GM12878 (cell line): Measurements from ENCODE around the gene HTD2. TPM values are rescaled to one million over a fixed set of nuclear protein-coding genes. Genes with fewer than 3 reads are reported as not detected.

ENCODE experiments used
- ATAC-seq: fragments of 200-7000 bp; cut with Tn5 transposase; 3 replicates; pipeline ENCODE4 v1.9.1; 2020; ENCODE audit warnings: mild to moderate bottlenecking, moderate library complexity
- BruUV-seq: library from RNA; stranded (reverse); fragments of 400-500 nt; replicated peaks from 2 replicates; lab custom pipeline; 2021; lab: Mats Ljungman, UMichigan
- CTCF ChIA-PET: fragments of 300-600 bp; sonication (Branson Sonifier 250); formaldehyde crosslinking; extraction: SDS; loops from one replicate; lab custom pipeline; 2021; ENCODE audit warnings: inconsistent platforms; lab: Yijun Ruan, JAX
- POLR2A ChIA-PET: fragments of 350-600 bp; formaldehyde crosslinking; extraction: SDS; loops from one replicate; lab custom pipeline; 2021; ENCODE audit warnings: inconsistent platforms; lab: Charles Lee
- RAD21 ChIA-PET: fragments of 300-600 bp; sonication (Branson Sonifier 250); formaldehyde crosslinking; loops from one replicate; lab custom pipeline; 2023; ENCODE audit warnings: antibody characterized with exemption; ENCODE audit not compliant: unreplicated experiment; lab: Charles Lee
- SMC1A ChIA-PET: fragments of 300-600 bp; sonication (Branson Sonifier 250); formaldehyde crosslinking; loops from one replicate; lab custom pipeline; 2023; ENCODE audit not compliant: unreplicated experiment, uncharacterized antibody; lab: Charles Lee
- DNase-seq: peaks from one replicate; pipeline ENCODE4 v3.0.0-alpha.2; 2011; ENCODE audit warnings: low read depth, low spot score
- FAIRE-seq: peaks from 3 replicates; lab custom pipeline; 2011; peaks lifted over from hg19 to GRCh38; lab: Jason Lieb, UNC
- H2AFZ ChIP-seq: 2 replicates; pipeline ENCODE4 v1.6.0; 2011; ENCODE audit warnings: low read depth, low read length, control low read depth; ENCODE audit not compliant: control insufficient read depth
- H3K27ac ChIP-seq: 2 replicates; pipeline ENCODE4 v1.5.1; 2011; ENCODE audit warnings: control low read depth; ENCODE audit not compliant: control insufficient read depth, insufficient read depth
- H3K27me3 ChIP-seq, 2 experiments: replicated peaks in 1 of 2; 2 replicates each; pipeline versions ENCODE4 v1.6.0 to v1.6.1; 2011; ENCODE audit warnings: low read length in 1 of 2; ENCODE audit not compliant: control insufficient read depth in 2 of 2, insufficient read depth in 2 of 2
- H3K36me3 ChIP-seq, 2 experiments: 2 replicates each; pipeline ENCODE4 v1.5.1; 2011; ENCODE audit warnings: low read length in 1 of 2; ENCODE audit not compliant: control insufficient read depth in 2 of 2, insufficient read depth in 2 of 2
- H3K4me1 ChIP-seq: 2 replicates; pipeline ENCODE4 v1.6.1; 2011; ENCODE audit warnings: mild to moderate bottlenecking, low read length, moderate library complexity, mixed read lengths; ENCODE audit not compliant: control insufficient read depth, insufficient read depth
- H3K4me2 ChIP-seq: 2 replicates; pipeline ENCODE4 v1.6.0; 2011; ENCODE audit warnings: control low read depth; ENCODE audit not compliant: control insufficient read depth, insufficient read depth
- H3K4me3 ChIP-seq: fragments of 200-600 bp; sonication (generic); 2 replicates; pipeline ENCODE4 v1.5.1; 2016
- H3K79me2 ChIP-seq: 2 replicates; pipeline ENCODE4 v1.6.0; 2011; ENCODE audit warnings: low read length; ENCODE audit not compliant: control insufficient read depth, insufficient read depth
- H3K9ac ChIP-seq: 2 replicates; pipeline ENCODE4 v1.8.0; 2011; ENCODE audit warnings: low read length, control low read depth, mixed read lengths; ENCODE audit not compliant: control insufficient read depth, insufficient read depth
- H3K9me3 ChIP-seq: replicated peaks from 3 replicates; pipeline ENCODE4 v1.5.1; 2011; ENCODE audit warnings: mild to moderate bottlenecking, low read length; ENCODE audit not compliant: control insufficient read depth, insufficient read depth
- H4K20me1 ChIP-seq: 2 replicates; pipeline ENCODE4 v1.6.0; 2011; ENCODE audit not compliant: control insufficient read depth, insufficient read depth
- ASH2L ChIP-seq: fragments of 300-600, 200-600 bp; sonication (generic); IDR thresholded peaks from 2 replicates; pipeline ENCODE4 v1.6.1; 2017; ENCODE audit warnings: low read depth, mild to moderate bottlenecking, borderline replicate concordance
- CHD1 ChIP-seq: IDR thresholded peaks from 2 replicates; pipeline ENCODE4 v1.6.1; 2012; ENCODE audit warnings: low read depth, low read length, improper control_type of control experiment
- CREB1 ChIP-seq: IDR thresholded peaks from 2 replicates; pipeline ENCODE4 v1.6.1; 2012; ENCODE audit warnings: low read depth, mild to moderate bottlenecking, inconsistent platforms
- JUNB ChIP-seq: IDR thresholded peaks from 2 replicates; pipeline ENCODE4 v1.6.1; 2016; ENCODE audit warnings: antibody characterized with exemption, mild to moderate bottlenecking
- KAT2A ChIP-seq: conservative IDR thresholded peaks from 2 replicates; pipeline ENCODE4 v1.6.1; 2011; ENCODE audit warnings: low read depth, low read length; ENCODE audit not compliant: control insufficient read depth
- LARP7 ChIP-seq: fragments of 450-650 bp; IDR thresholded peaks from 2 replicates; pipeline ENCODE4 v1.6.1; 2017; ENCODE audit warnings: mild to moderate bottlenecking
- POLR2A ChIP-seq: IDR thresholded peaks from 2 replicates; pipeline ENCODE4 v1.6.1; 2011; ENCODE audit warnings: low read depth, mild to moderate bottlenecking, low read length
- POU2F2 ChIP-seq: IDR thresholded peaks from 3 replicates; pipeline ENCODE4 v1.6.1; 2011; ENCODE audit warnings: low read depth, mild to moderate bottlenecking, low read length, borderline replicate concordance
- WGBS: methylation state at CpG from one replicate; pipeline ENCODE4 v1.1.6; 2016; ENCODE audit warnings: low lambda C conversion rate; ENCODE audit not compliant: insufficient replicate concordance, insufficient coverage; ENCODE audit errors: missing lambda C conversion rate; 5-methylcytosine and 5-hydroxymethylcytosine counted together
- in situ Hi-C: fragments of 300-500 bp; cut with MboI; formaldehyde crosslinking; loops from 9 replicates; pipeline ENCODE4 v1.14.3; 2018; ENCODE audit warnings: mixed read lengths
- intact Hi-C: fragments of 100-400 bp; cut with micrococcal nuclease; formaldehyde crosslinking; loops from one replicate; pipeline ENCODE4 v1.14.2; 2022; ENCODE audit not compliant: unreplicated experiment
- polyA plus RNA-seq, 11 experiments: library from polyadenylated mRNA; depleted of rRNA in 4 of 11; unstranded in 6 of 11; stranded (reverse) in 5 of 11; fragments of >200 nt; fragmentation: Nextera tagmentation in 4 of 11; fragmentation: Illumina TruSeq in 1 of 11; extraction: Ambion mirVana in 4 of 11; extraction: Trizol in 1 of 11; gene quantifications; 1 replicate in 1 of 11; 2 replicates in 10 of 11; pipeline versions ENCODE4 v1.2.1 to v1.2.3, GENCODE V29; 2011 to 2016; ENCODE audit warnings: inconsistent platforms in 2 of 11, missing spikeins in 2 of 11, low read depth in 1 of 11
- total RNA-seq, 4 experiments: library from RNA; depleted of rRNA in 3 of 4; stranded (reverse); fragments of >200 nt in 3 of 4; fragmentation: Illumina TruSeq in 1 of 4; extraction: Trizol in 1 of 4; gene quantifications; 2 replicates each; pipeline versions ENCODE4 v1.2.1 to v1.2.3, GENCODE V29; 2013 to 2021

Gene HTD2
- total and polyA plus RNA-seq, 10 of the 15 experiments (the other 5 are each of a cell fraction or from before 2014, with no cell fraction given): 5.9 to 24.7 (median 9.5) TPM

GRCh38 chr3:58346368-58346767 lies 40.0 kb downstream of the HTD2 start:
- 75% methylated on average over 2 of the region's 2 CpGs for whole genome bisulfite sequencing
- RAD21 ChIA-PET: interaction anchor here (1.4 to 8.7 kb wide), 2 partner anchors 10 to 74 kb away, joined by 4 to 149 read pairs; partner anchors contain the start of gene PXK
- SMC1A ChIA-PET: interaction anchor here (1.2 to 15.0 kb wide), 2 partner anchors 10 to 69 kb away, joined by 3 to 324 read pairs; partner anchors contain the start of gene PXK
- no TSS peak for BruUV-seq
- Histone ChIP-seq H3K9ac (no peak overlapping the region), H2AFZ (no peak overlapping the region), H3K4me3 (no peak overlapping the region), H4K20me1 (no peaks in the 10 kb centered on the region), H3K27ac (no peak overlapping the region), H3K79me2 (no peaks in the 10 kb centered on the region; the same call in 1 of the 2 replicates)
- POLR2A ChIA-PET: interaction anchor here (2.6 to 12.7 kb wide), 2 partner anchors 10 kb away, joined by 14 to 221 read pairs; partner anchors contain the start of gene PXK
- CTCF ChIA-PET: interaction anchor here (0.6 to 12.5 kb wide), 4 partner anchors 9 to 281 kb away, joined by 4 to 204 read pairs (median 6); partner anchors contain the start of gene PXK
- no peak for FAIRE-seq
- intact Hi-C loops: no loop called here
- TF ChIP-seq LARP7: no peak
- no peak for TF ChIP-seq ASH2L
- TF ChIP-seq JUNB: 0 out of 2 replicates have a peak, but pooled peaks have one; percentile 10
- no peak for TF ChIP-seq KAT2A
- TF ChIP-seq POLR2A: no peak
- TF ChIP-seq POU2F2: no peak
- TF ChIP-seq CREB1: no peak
- no peak for TF ChIP-seq CHD1
- TF ChIP-seq, all 136 proteins: peak for 1
- Histone ChIP-seq H3K4me2 (no peak overlapping the region), H3K9me3 (no peaks in the 10 kb centered on the region), H3K27me3 (no peaks in the 10 kb centered on the region), H3K36me3 (no peaks in the 10 kb centered on the region), H3K4me1 (peaks cover 25% of the 10 kb centered on the region)
- ATAC-seq (no peak), DNase-seq (no peak)
- in situ Hi-C loops: no loop called here
